SK-N-SH treated with all-trans-retinoic acid at 6 μM for 48 hours (cell line): Measurements from ENCODE around the gene GRM2.

Experiments
- ATAC-seq: fragments of 200-7000 bp; cut with Tn5 transposase; 3 replicates; pipeline ENCODE4 v1.9.1; 2020; ENCODE audit warnings: mild to moderate bottlenecking, moderate library complexity
- ARNTL ChIP-seq: fragments of 450-650 bp; formaldehyde crosslinking; IDR thresholded peaks from 2 replicates; pipeline ENCODE4 v1.5.0; 2020; ENCODE audit warnings: low read depth, mild to moderate bottlenecking, moderate library complexity, borderline replicate concordance
- BACH2 ChIP-seq: fragments of 250-450 bp; sonication (Bioruptor Pico); IDR thresholded peaks from 2 replicates; pipeline ENCODE4 v1.9.0; 2021; ENCODE audit warnings: mild to moderate bottlenecking, borderline replicate concordance
- CREB5 ChIP-seq: fragments of 250-450 bp; sonication (Bioruptor Pico); IDR thresholded peaks from 2 replicates; pipeline ENCODE4 v1.5.1; 2020; ENCODE audit warnings: low read depth, mild to moderate bottlenecking, moderate library complexity
- CSDC2 ChIP-seq: fragments of 250-450 bp; sonication (Bioruptor Pico); IDR thresholded peaks from 2 replicates; pipeline ENCODE4 v1.5.0; 2020; ENCODE audit warnings: mild to moderate bottlenecking, moderate library complexity
- CSRNP3 ChIP-seq: fragments of 250-450 bp; sonication (Bioruptor Pico); IDR thresholded peaks from 2 replicates; pipeline ENCODE4 v1.5.1; 2021; ENCODE audit warnings: mild to moderate bottlenecking, moderate library complexity
- ESRRG ChIP-seq: fragments of 250-450 bp; sonication (Bioruptor Pico); IDR thresholded peaks from 2 replicates; pipeline ENCODE4 v1.6.1; 2021; ENCODE audit warnings: mild to moderate bottlenecking
- GLIS3 ChIP-seq: fragments of 250-450 bp; sonication (Bioruptor Pico); IDR thresholded peaks from 2 replicates; pipeline ENCODE4 v1.5.0; 2020; ENCODE audit warnings: mild to moderate bottlenecking, moderate library complexity
- ISL1 ChIP-seq: fragments of 250-450 bp; sonication (Bioruptor Pico); IDR thresholded peaks from 2 replicates; pipeline ENCODE4 v2.1.2; 2022; ENCODE audit warnings: mild to moderate bottlenecking, moderate library complexity
- OSR1 ChIP-seq: fragments of 250-450 bp; sonication (Bioruptor Pico); IDR thresholded peaks from 2 replicates; pipeline ENCODE4 v1.8.0; 2022; ENCODE audit warnings: moderate library complexity, mild to moderate bottlenecking, inconsistent platforms
- PATZ1 ChIP-seq: fragments of 250-450 bp; sonication (Bioruptor Pico); IDR thresholded peaks from 2 replicates; pipeline ENCODE4 v1.8.0; 2020; ENCODE audit warnings: mild to moderate bottlenecking, moderate library complexity, borderline replicate concordance
- POU6F1 ChIP-seq: fragments of 250-450 bp; sonication (Bioruptor Pico); IDR thresholded peaks from 2 replicates; pipeline ENCODE4 v1.8.0; 2021; ENCODE audit warnings: low read depth, mild to moderate bottlenecking, moderate library complexity, borderline replicate concordance
- PPARA ChIP-seq: fragments of 250-450 bp; sonication (Bioruptor Pico); IDR thresholded peaks from 2 replicates; pipeline ENCODE4 v1.5.0; 2020; ENCODE audit warnings: mild to moderate bottlenecking, borderline replicate concordance
- RARB ChIP-seq: fragments of 250-450 bp; sonication (Bioruptor Pico); IDR thresholded peaks from 2 replicates; pipeline ENCODE4 v1.8.0; 2021; ENCODE audit warnings: mild to moderate bottlenecking, moderate library complexity
- SNAI2 ChIP-seq: fragments of 250-450 bp; sonication (Bioruptor Pico); IDR thresholded peaks from 2 replicates; pipeline ENCODE4 v1.5.0; 2020; ENCODE audit warnings: mild to moderate bottlenecking, moderate library complexity
- TCF4 ChIP-seq: fragments of 250-450 bp; sonication (Bioruptor Pico); IDR thresholded peaks from 2 replicates; pipeline ENCODE4 v1.8.0; 2021; ENCODE audit warnings: mild to moderate bottlenecking, moderate library complexity, borderline replicate concordance
- ZC3H10 ChIP-seq: fragments of 250-450 bp; sonication (Bioruptor Pico); IDR thresholded peaks from 2 replicates; pipeline ENCODE4 v1.5.1; 2021; ENCODE audit warnings: mild to moderate bottlenecking, moderate library complexity
- ZFP3 ChIP-seq: fragments of 250-450 bp; sonication (Bioruptor Pico); IDR thresholded peaks from 2 replicates; pipeline ENCODE4 v1.5.0; 2020; ENCODE audit warnings: mild to moderate bottlenecking, moderate library complexity
- ZNF565 ChIP-seq: fragments of 450-650 bp; formaldehyde crosslinking; conservative IDR thresholded peaks from 2 replicates; pipeline ENCODE4 v1.5.0; 2020; ENCODE audit warnings: low read depth, mild to moderate bottlenecking, moderate library complexity
- ZNF70 ChIP-seq: fragments of 450-650 bp; formaldehyde crosslinking; IDR thresholded peaks from 2 replicates; pipeline ENCODE4 v1.5.0; 2020; ENCODE audit warnings: mild to moderate bottlenecking, moderate library complexity

The GRM2 gene

DNA sequence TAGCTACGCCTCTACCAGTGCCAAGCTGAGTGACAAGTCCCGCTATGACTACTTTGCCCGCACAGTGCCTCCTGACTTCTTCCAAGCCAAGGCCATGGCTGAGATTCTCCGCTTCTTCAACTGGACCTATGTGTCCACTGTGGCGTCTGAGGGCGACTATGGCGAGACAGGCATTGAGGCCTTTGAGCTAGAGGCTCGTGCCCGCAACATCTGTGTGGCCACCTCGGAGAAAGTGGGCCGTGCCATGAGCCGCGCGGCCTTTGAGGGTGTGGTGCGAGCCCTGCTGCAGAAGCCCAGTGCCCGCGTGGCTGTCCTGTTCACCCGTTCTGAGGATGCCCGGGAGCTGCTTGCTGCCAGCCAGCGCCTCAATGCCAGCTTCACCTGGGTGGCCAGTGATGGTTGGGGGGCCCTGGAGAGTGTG lies 5.7 kb downstream of the GRM2 start (continued):
- no peak for TF ChIP-seq ESRRG (CRISPR knock-in tag)
- TF ChIP-seq ZNF70 (CRISPR knock-in tag), result no peak
- TF ChIP-seq PATZ1 (CRISPR knock-in tag), result no peak
- TF ChIP-seq ISL1 (CRISPR knock-in tag), result no peak
- TF ChIP-seq ZFP3 (CRISPR knock-in tag), result no peak
- TF ChIP-seq RARB (CRISPR knock-in tag), result no peak
- no peak for TF ChIP-seq BACH2
- TF ChIP-seq PPARA (CRISPR knock-in tag), result no peak
- no peak for TF ChIP-seq CREB5 (CRISPR knock-in tag)
- TF ChIP-seq, all 23 proteins: peak for 0

DNA sequence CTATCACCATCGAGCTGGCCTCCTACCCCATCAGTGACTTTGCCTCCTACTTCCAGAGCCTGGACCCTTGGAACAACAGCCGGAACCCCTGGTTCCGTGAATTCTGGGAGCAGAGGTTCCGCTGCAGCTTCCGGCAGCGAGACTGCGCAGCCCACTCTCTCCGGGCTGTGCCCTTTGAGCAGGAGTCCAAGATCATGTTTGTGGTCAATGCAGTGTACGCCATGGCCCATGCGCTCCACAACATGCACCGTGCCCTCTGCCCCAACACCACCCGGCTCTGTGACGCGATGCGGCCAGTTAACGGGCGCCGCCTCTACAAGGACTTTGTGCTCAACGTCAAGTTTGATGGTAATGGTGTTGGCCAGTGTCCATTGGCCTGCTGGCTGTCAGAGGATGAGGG lies 6.1 kb downstream of the GRM2 start:
- ATAC-seq, result no peak
- no peak for TF ChIP-seq TCF4 (CRISPR knock-in tag)
- no peak for TF ChIP-seq ISL1 (CRISPR knock-in tag)
- TF ChIP-seq ZC3H10 (CRISPR knock-in tag), result no peak

DNA sequence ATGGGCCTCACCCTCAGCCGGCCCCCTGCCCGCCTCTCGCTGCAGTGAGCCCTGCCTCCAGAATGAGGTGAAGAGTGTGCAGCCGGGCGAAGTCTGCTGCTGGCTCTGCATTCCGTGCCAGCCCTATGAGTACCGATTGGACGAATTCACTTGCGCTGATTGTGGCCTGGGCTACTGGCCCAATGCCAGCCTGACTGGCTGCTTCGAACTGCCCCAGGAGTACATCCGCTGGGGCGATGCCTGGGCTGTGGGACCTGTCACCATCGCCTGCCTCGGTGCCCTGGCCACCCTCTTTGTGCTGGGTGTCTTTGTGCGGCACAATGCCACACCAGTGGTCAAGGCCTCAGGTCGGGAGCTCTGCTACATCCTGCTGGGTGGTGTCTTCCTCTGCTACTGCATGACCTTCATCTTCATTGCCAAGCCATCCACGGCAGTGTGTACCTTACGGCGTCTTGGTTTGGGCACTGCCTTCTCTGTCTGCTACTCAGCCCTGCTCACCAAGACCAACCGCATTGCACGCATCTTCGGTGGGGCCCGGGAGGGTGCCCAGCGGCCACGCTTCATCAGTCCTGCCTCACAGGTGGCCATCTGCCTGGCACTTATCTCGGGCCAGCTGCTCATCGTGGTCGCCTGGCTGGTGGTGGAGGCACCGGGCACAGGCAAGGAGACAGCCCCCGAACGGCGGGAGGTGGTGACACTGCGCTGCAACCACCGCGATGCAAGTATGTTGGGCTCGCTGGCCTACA lies 8.5 kb downstream of the GRM2 start:
- no peak for ATAC-seq
- TF ChIP-seq ZNF565 (CRISPR knock-in tag), result no peak
- no peak for TF ChIP-seq ISL1 (CRISPR knock-in tag)
- TF ChIP-seq SNAI2 (CRISPR knock-in tag), result no peak
- TF ChIP-seq CSRNP3 (CRISPR knock-in tag), result no peak
- TF ChIP-seq CREB5 (CRISPR knock-in tag), result no peak

DNA sequence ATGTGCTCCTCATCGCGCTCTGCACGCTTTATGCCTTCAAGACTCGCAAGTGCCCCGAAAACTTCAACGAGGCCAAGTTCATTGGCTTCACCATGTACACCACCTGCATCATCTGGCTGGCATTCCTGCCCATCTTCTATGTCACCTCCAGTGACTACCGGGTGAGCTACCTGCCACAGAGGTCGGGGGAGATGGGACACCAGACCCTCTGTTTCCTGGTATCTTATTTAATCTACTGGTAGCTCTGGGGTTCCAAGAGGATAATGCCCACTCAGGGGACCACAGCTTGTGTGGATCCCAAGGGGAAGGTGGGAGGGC lies 9.1 kb downstream of the GRM2 start:
- ATAC-seq, result no peak
- TF ChIP-seq GLIS3 (no peak), POU6F1 (no peak), SNAI2 (CRISPR knock-in tag) (no peak), CSRNP3 (CRISPR knock-in tag) (no peak), OSR1 (CRISPR knock-in tag) (no peak), ISL1 (CRISPR knock-in tag) (no peak), ARNTL (CRISPR knock-in tag) (no peak), CSDC2 (CRISPR knock-in tag) (no peak), ZNF70 (CRISPR knock-in tag) (no peak), RARB (CRISPR knock-in tag) (no peak), TCF4 (CRISPR knock-in tag) (no peak)
- TF ChIP-seq, all 23 proteins: peak for 0
